ENCODE results near the gene SLC4A9.

GRCh38 chr5:140423609-140424008 is 63.6 kb downstream of the SLC4A9 start:
- TF ChIP-seq CTCF (IDR thresholded peaks at IDR 0.05): no peak
- TF ChIP-seq POLR2A (IDR thresholded peaks at IDR 0.05): no peak
- TF ChIP-seq POLR2AphosphoS5 (IDR thresholded peaks at IDR 0.05): no peak
